ENCODE data around the gene ALKBH6. TPM values are rescaled to one million over a fixed set of nuclear protein-coding genes. Genes with fewer than 3 reads are reported as not detected.
A peak's percentile ranks its signal among the peaks of the same experiment; 100 is the strongest.

ALKBH6 gene
- total RNA-seq (2011; cell fraction: chromatin; rRNA removed; ENCODE audit: low replicate concordance) = 56.4 and 79.7 TPM in 2 replicates
- total RNA-seq (2011; cell fraction: nucleolus; rRNA removed) = 41.4 and 49.3 TPM in 2 replicates
- total RNA-seq (2011; cell fraction: nucleoplasm; rRNA removed) = 60.1 and 64.5 TPM in 2 replicates
- 38.2 and 47.3 TPM in 2 replicates for total RNA-seq (2014; rRNA removed)
- total RNA-seq (2014; rRNA removed; fragmentation: Illumina TruSeq; extraction: Trizol) = 20.3 and 25.8 TPM in 2 replicates
- total RNA-seq (2015; rRNA removed; fragmentation: Illumina TruSeq; extraction: Trizol) = 17.7 and 22.7 TPM in 2 replicates
- 34.5 and 35.0 TPM in 2 replicates for total RNA-seq (2021)
- polyA plus RNA-seq (2011; rRNA removed) = 33.5 and 40.4 TPM in 2 replicates
- polyA plus RNA-seq (2011; cell fraction: cytosol; rRNA removed) = 28.8 and 69.6 TPM in 2 replicates
- polyA plus RNA-seq (2011; cell fraction: nucleus; rRNA removed) = 121 and 132 TPM in 2 replicates
- 37.1 and 40.2 TPM in 2 replicates for polyA plus RNA-seq (2012)
- 38.2 TPM in 2 replicates for polyA plus RNA-seq (2014; fragmentation: Illumina TruSeq; extraction: Trizol)
- 1 to 10 TPM in 1 of 2 experiments, under 1 TPM in 1; 0.67 to 2.3 TPM for polyA plus RNA-seq (2014; fragmentation: Nextera tagmentation; extraction: Ambion mirVana)
- polyA plus RNA-seq (2014; rRNA removed) = 55.9 and 62.0 TPM in 2 replicates
- polyA minus RNA-seq (2011; rRNA and poly(A)+ RNA removed) = 10.9 and 11.2 TPM in 2 replicates
- polyA minus RNA-seq (2011; cell fraction: cytosol; rRNA and poly(A)+ RNA removed) = 3.1 and 9.9 TPM in 2 replicates
- polyA minus RNA-seq (2011; cell fraction: nucleus; rRNA and poly(A)+ RNA removed) = 14.5 and 18.5 TPM in 2 replicates
- percentile 91 among the genes with signal in this experiment for Bru-seq, nascent RNA
- percentile 76 among the genes with signal in this experiment for BruChase-seq, experiment 1, labeled RNA remaining after a 2-hour chase
- BruChase-seq, experiment 2, labeled RNA remaining after a 6-hour chase = percentile 72 among the genes with signal in this experiment
- long read RNA-seq, experiment 1, transcript ALKBH6-202 (7 exons, 973 nt) = major isoform, 12 of 40 reads
- long read RNA-seq, experiment 1, partial matches to known transcripts = 13 of 40 reads
- long read RNA-seq, experiment 1, other reads (novel, unspliced or antisense) = 12 of 40 reads
- long read RNA-seq, experiment 2, transcript ALKBH6-202 (7 exons, 973 nt) = major isoform, 8 of 29 reads
- long read RNA-seq, experiment 2, partial matches to known transcripts = 11 of 29 reads
- long read RNA-seq, experiment 2, other reads (novel, unspliced or antisense) = 6 of 29 reads
- long read RNA-seq, experiment 3, transcript ALKBH6-202 (7 exons, 973 nt) = major isoform, 5 of 16 reads
- long read RNA-seq, experiment 3, partial matches to known transcripts = 1 of 16 reads
- long read RNA-seq, experiment 3, other reads (novel, unspliced or antisense) = 9 of 16 reads

- Histone ChIP-seq H3K4me2 (ENCODE audit: insufficient read depth, low read length) (peak within 1 kb of the TSS; percentile 90), H3K4me1 (replicated peaks in 1 of 2; ENCODE audit: control insufficient read depth in 2 of 2, insufficient read depth in 2 of 2, low read length in 2 of 2) (peaks cover 11 to 26% of the 10 kb centered on the region in 2 experiments; a peak in 4 of 5 replicates), H3K9ac (ENCODE audit: insufficient read depth in 1 of 2, low read depth in 2 of 2, low read length in 2 of 2) (peak within 1 kb of the TSS; percentile 88 to 94), H3K79me2 (ENCODE audit: control insufficient read depth, insufficient read depth, low read length) (peaks cover 31% of the 10 kb centered on the region), H3K36me3 (ENCODE audit: control insufficient read depth, insufficient read depth, low read length) (peaks cover 18% of the 10 kb centered on the region; the same call in 1 of the 3 replicates), H3K27me3 (ENCODE audit: control insufficient read depth in 2 of 2, insufficient read depth in 2 of 2, low read length in 2 of 2) (no peaks in the 10 kb centered on the region), H3K4me3 (peak within 1 kb of the TSS; percentile 87), H4K20me1 (replicated peaks; ENCODE audit: control insufficient read depth, insufficient read depth, low read length) (no peaks in the 10 kb centered on the region), H3K27ac (ENCODE audit: extremely low read depth, low read depth, low read length) (peak within 1 kb of the TSS; percentile 82), H3K9me1 (ENCODE audit: control insufficient read depth, insufficient read depth, low read length) (no peaks in the 10 kb centered on the region), H2AFZ (ENCODE audit: low read depth, low read length) (peak within 1 kb of the TSS; percentile 85), H3K9me3 (replicated peaks; ENCODE audit: control insufficient read depth, insufficient read depth, low read depth, low read length) (no peaks in the 10 kb centered on the region)
- TSS peak; percentile 82 for BruUV-seq (replicated peaks)
- in situ Hi-C loops (cut with MboI) (no loop called here), intact Hi-C loops (cut with micrococcal nuclease) (loop anchor here (1.0 kb wide), 1 partner anchor 37 kb away; no protein-coding TSS in a partner anchor)
- WGBS (ENCODE audit: insufficient coverage, low coverage, missing lambda C conversion rate) = 0% methylated on average over 39 of the region's 42 CpGs
- ChIA-PET CTCF (ENCODE audit: low intra/inter-chr PET ratio) (no interaction called here), POLR2A (interaction anchor here (0.6 to 1.2 kb wide), 12 partner anchors 10 to 230 kb away, joined by 3 to 9 read pairs (median 4); partner anchors contain the start of genes SDHAF1 and THAP8)
- DNase-seq (ENCODE audit: extremely low read depth in 1 of 4, low spot score in 3 of 4) (peak; percentile 98 to 100 (median 98)), FAIRE-seq (peak; percentile 100), ATAC-seq (peak; percentile 99)
- no peak for TF ChIP-seq TEAD2 (tag; IDR thresholded peaks at IDR 0.05)
- no peak for TF ChIP-seq ZNF431 (CRISPR knock-in tag; IDR thresholded peaks at IDR 0.05)
- TF ChIP-seq ZBTB49 (CRISPR knock-in tag; IDR thresholded peaks at IDR 0.05; ENCODE audit: borderline replicate concordance) = no peak
- TF ChIP-seq PHB2 (IDR thresholded peaks at IDR 0.05; ENCODE audit: low read depth) = no peak
- TF ChIP-seq EZH2 (IDR thresholded peaks at IDR 0.05; ENCODE audit: borderline replicate concordance, low read depth, low read length) = no peak
- TF ChIP-seq HNRNPUL1 (IDR thresholded peaks at IDR 0.05; ENCODE audit: low read length) = no peak
- no peak for TF ChIP-seq AFF4 (CRISPR knock-in tag; IDR thresholded peaks at IDR 0.05)
- no peak for TF ChIP-seq NFXL1 (CRISPR knock-in tag; IDR thresholded peaks at IDR 0.05)
- TF ChIP-seq MCM2 (IDR thresholded peaks at IDR 0.05; ENCODE audit: low read depth) = no peak
These were observed at the start of gene ALKBH6 for GRCh38 chr19:36014012-36014924. Gene ALKBH6 (minus strand): TSS chr19:36014213. CDS start chr19:36013397, 816 bp downstream.

Measured in K562 (cell line).